ENCODE measurements around the gene TEK.
A peak's percentile ranks its signal among the peaks of the same experiment; 100 is the strongest.
"Not testable (repeated sequence)": the region's sequence is repeated elsewhere in the genome, so short reads cannot be mapped to it uniquely, and the experiment has no call there.

TEK gene

GRCh38 chr9:27108981-27109541 is at the start of gene TEK:
TSS of gene TEK (plus strand) at chr9:27109225. CDS start at chr9:27109591, 366 bp downstream.
- no peak for TF ChIP-seq POLR2A (IDR thresholded peaks at IDR 0.05; ENCODE audit: low read length)
- no peak for TF ChIP-seq GATA1 (IDR thresholded peaks at IDR 0.05; ENCODE audit: low read depth, low read length)
- no peak for DNase-seq

DNA sequence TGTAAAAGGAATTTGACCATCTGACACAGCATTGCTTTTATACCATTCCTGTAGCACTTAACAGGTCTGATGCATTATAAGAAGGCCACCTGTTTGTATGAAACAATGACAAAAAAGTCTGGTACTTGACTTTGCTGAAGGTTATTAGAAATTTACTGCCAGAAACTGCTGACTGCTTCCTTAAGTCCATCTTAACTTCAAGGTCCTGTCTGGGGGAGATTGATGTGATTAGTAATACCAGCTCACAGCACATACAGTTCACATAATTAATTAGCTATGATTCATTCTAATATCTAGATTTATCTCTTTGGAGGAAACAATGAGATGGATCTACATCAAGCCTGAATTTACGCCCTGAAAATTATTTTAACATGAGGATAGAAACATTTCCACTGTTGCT is 49.6 kb upstream of the TEK start:
- no peak for DNase-seq
- TF ChIP-seq GATA1 (IDR thresholded peaks at IDR 0.05; ENCODE audit: low read depth, low read length) (no peak), POLR2A (IDR thresholded peaks at IDR 0.05; ENCODE audit: low read length) (no peak)

- peak in 1 of 2 experiments; percentile 17 for DNase-seq
- TF ChIP-seq GATA1 (IDR thresholded peaks at IDR 0.05; ENCODE audit: low read depth, low read length) = no peak
Observed at GRCh38 chr9:27059907-27060306, 49.1 kb upstream of the TEK start.

GRCh38 chr9:27065288-27065687 is 43.7 kb upstream of the TEK start:
- no peak for TF ChIP-seq GATA1 (IDR thresholded peaks at IDR 0.05; ENCODE audit: low read depth, low read length)
- no peak for TF ChIP-seq POLR2A (IDR thresholded peaks at IDR 0.05; ENCODE audit: low read length)

GRCh38 chr9:27073841-27074728 is 34.9 kb upstream of the TEK start:
- TF ChIP-seq GATA1 (IDR thresholded peaks at IDR 0.05; ENCODE audit: low read depth, low read length) = no peak
- no peak for TF ChIP-seq POLR2A (IDR thresholded peaks at IDR 0.05; ENCODE audit: low read length)
- no peak for DNase-seq

More at GRCh38 chr9:27065288-27065687, 43.7 kb upstream of the TEK start:
- DNase-seq = no peak

GRCh38 chr9:27078685-27079084 is 30.3 kb upstream of the TEK start:
- no peak for TF ChIP-seq POLR2A (IDR thresholded peaks at IDR 0.05; ENCODE audit: low read length)
- no peak for TF ChIP-seq GATA1 (IDR thresholded peaks at IDR 0.05; ENCODE audit: low read depth, low read length)
- DNase-seq = no peak

- TF ChIP-seq POLR2A (IDR thresholded peaks at IDR 0.05; ENCODE audit: low read length) (no peak), GATA1 (IDR thresholded peaks at IDR 0.05; ENCODE audit: low read depth, low read length) (no peak)
- no peak for DNase-seq
Observed at GRCh38 chr9:27085456-27085855, 23.6 kb upstream of the TEK start.

DNA sequence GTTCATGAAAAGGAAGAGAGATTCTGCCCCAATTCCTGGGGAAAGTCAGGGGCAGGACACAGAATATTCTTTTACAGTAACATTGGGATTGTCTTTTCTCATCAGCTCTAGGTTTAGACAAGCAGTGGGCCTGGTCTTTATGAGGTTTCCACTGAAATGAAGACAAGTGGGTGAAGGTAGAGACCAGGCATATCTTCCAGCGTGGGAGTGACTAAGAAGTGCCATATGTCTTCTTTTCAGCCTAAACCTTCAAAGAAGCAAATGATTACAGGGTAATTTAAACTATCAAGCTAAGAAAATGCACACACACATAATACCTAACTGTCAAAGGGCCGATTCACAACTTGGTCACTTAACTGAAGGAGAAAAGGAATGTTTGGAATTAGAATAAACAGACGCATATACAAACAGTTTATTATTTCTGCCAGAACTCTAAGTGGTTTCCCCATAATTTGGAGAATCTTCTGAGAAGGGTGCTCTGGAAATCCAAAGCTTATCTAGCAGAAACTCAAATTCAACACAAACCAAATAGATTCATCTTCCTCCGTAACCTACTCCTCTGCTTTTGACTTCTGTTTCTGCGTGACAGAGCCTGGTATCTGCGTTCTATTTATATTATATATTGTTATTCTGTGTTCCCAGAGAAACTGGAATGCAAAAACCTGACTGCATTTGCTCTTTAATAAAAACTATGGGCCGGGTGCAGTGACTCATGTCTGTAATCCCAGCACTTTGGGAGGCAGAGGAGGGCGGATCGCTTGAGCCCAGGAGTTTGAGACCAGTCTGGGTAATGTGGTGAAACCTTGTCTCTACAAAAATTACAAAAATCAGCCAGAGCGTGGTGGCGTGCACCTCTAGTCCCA is 22.0 kb upstream of the TEK start:
- no peak for TF ChIP-seq POLR2A (IDR thresholded peaks at IDR 0.05; ENCODE audit: low read length)
- TF ChIP-seq GATA1 (IDR thresholded peaks at IDR 0.05; ENCODE audit: low read depth, low read length) = no peak
- no peak for DNase-seq

DNA sequence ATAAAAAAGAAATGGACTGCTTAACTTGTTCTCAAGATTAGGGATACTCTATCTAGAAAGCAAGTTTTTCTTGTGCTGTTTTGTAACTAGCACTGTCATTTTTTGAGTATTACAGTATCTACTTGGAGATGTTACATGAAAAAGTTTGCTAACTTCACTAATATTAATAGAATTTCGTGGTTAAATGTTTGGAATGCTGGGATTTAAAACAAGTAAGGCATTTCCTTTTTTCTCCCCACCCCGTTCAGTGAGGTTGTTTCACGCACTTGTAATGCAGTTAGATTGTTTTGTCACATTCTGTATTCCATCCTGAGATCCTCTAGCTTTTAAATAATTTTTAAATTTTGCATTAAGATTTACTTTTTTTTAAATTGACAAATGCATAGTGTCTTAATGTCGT is 20.0 kb upstream of the TEK start:
- DNase-seq = no peak
- TF ChIP-seq GATA1 (IDR thresholded peaks at IDR 0.05; ENCODE audit: low read depth, low read length) = no peak
- no peak for TF ChIP-seq POLR2A (IDR thresholded peaks at IDR 0.05; ENCODE audit: low read length)

GRCh38 chr9:27089706-27090105 is 19.3 kb upstream of the TEK start:
- no peak for DNase-seq
- TF ChIP-seq GATA1 (IDR thresholded peaks at IDR 0.05; ENCODE audit: low read depth, low read length) (no peak), POLR2A (IDR thresholded peaks at IDR 0.05; ENCODE audit: low read length) (no peak)

DNA sequence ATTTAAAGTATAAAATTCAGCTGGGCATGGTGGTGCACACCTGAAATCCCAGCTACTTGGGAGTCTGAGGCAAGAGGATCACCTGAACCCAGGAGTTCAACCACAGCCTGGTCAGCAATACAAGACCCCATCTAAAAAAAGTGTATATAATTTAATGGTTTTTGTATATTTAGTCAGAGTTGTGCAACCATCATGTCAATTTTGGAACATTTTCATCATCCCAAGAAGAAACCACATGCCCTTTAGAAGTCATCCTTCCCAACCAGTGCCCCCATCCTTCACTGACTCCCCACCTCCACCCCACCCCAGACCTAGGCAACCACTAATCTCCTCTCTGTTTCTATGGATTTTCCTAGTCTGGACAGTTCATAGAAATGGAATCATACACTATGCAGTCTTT is 18.8 kb upstream of the TEK start:
- no peak for DNase-seq
- TF ChIP-seq GATA1 (IDR thresholded peaks at IDR 0.05; ENCODE audit: low read depth, low read length) = no peak
- no peak for TF ChIP-seq POLR2A (IDR thresholded peaks at IDR 0.05; ENCODE audit: low read length)

DNA sequence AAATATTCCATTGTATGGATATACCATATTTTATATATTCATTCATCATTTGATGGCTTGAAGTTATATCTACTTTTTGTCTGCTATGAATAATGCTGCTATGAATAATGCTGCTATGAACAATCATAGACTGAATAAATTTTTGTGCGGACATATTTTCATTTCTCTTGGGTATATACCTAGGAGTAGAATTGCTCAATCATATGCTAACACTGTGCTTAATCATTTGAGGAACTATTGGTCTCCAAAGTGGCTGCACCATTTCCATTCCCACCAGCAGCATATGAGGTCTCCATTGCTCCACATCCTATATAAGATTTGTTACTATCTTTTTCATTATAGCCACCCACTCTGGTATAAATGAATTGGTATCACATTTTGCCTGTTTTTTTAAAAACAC is 18.3 kb upstream of the TEK start:
- DNase-seq = no peak
- no peak for TF ChIP-seq GATA1 (IDR thresholded peaks at IDR 0.05; ENCODE audit: low read depth, low read length)
- no peak for TF ChIP-seq POLR2A (IDR thresholded peaks at IDR 0.05; ENCODE audit: low read length)

- DNase-seq = not testable (repeated sequence)
Observed at GRCh38 chr9:27092496-27092895, 16.5 kb upstream of the TEK start.

GRCh38 chr9:27093384-27094067 is 15.5 kb upstream of the TEK start:
- DNase-seq = not testable (repeated sequence)

Measured in erythroblast (primary cell).